Stomach (tissue), 4 donors: ENCODE results near the gene OR10H3.

Experiments
- POLR2AphosphoS5 ChIP-seq, 3 donors: sonication (generic); formaldehyde crosslinking; IDR thresholded peaks; one replicate each; pipeline ENCODE4 v1.6.1; 2016; ENCODE audit warnings: antibody characterized with exemption in 3 of 3
- TF ChIP-seq, protein P1 (sequence below), 7 experiments: fragments of 450-650 bp in 4 of 7; fragments of 200-600 bp in 3 of 7; sonication (generic) in 3 of 7; IDR thresholded peaks; one replicate each; pipeline ENCODE4 v1.5.1; 2016 to 2019; ENCODE audit warnings: antibody characterized with exemption in 7 of 7, control low read depth in 2 of 7, mild to moderate bottlenecking in 1 of 7

DNA sequence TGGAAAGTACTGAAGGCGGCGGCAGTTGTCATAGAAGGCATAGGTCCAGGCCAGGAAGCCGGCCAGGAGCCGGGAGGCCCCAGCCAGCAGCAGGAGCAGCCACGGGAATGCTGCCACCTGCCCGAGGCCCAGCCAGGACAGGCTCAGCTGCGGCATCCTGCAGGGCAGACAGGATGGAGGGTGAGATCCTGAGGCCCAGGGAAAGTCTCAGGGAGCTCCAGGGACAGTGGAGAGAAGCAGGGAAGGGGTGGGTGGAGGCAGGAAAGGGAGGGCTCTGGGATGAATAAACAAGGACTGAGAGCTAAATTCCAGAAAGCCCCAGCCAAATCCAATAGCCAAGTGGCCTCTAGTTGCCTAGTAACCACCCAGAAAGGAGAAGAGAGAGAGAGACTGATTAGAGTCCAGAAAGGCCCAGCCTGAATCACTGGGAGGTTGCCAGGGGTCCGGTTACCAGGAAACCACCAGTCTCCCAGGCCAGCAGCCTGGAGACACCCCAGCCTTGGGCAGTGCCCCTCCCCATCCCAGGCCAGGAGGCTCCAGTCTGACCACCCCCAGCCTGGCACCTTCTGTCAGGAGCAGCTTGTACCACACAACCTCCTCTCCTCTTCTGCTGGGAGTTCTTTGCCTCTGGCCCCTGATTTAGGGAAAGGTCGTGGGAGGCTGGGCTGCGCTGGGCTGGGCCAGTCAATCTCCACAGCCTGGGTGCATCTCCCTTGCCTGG, 42.1 kb downstream of the OR10H3 start:
- TF ChIP-seq, protein P1, sequence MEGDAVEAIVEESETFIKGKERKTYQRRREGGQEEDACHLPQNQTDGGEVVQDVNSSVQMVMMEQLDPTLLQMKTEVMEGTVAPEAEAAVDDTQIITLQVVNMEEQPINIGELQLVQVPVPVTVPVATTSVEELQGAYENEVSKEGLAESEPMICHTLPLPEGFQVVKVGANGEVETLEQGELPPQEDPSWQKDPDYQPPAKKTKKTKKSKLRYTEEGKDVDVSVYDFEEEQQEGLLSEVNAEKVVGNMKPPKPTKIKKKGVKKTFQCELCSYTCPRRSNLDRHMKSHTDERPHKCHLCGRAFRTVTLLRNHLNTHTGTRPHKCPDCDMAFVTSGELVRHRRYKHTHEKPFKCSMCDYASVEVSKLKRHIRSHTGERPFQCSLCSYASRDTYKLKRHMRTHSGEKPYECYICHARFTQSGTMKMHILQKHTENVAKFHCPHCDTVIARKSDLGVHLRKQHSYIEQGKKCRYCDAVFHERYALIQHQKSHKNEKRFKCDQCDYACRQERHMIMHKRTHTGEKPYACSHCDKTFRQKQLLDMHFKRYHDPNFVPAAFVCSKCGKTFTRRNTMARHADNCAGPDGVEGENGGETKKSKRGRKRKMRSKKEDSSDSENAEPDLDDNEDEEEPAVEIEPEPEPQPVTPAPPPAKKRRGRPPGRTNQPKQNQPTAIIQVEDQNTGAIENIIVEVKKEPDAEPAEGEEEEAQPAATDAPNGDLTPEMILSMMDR (IDR thresholded peaks at IDR 0.05), result no peak
- TF ChIP-seq POLR2AphosphoS5 (IDR thresholded peaks at IDR 0.05), result no peak
